Progenitor cell of endocrine pancreas (in vitro differentiated cells): Measurements from ENCODE around the gene TUBB6. TPM values are rescaled to one million over a fixed set of nuclear protein-coding genes. Genes with fewer than 3 reads are reported as not detected.

Source experiments
- DNase-seq: peaks from one replicate; pipeline ENCODE4 v3.0.0; 2021; ENCODE audit warnings: low spot score; ENCODE audit not compliant: unreplicated experiment
- H3K27ac Mint-ChIP-seq: 2 replicates; pipeline ENCODE4 v1.8.0; 2021; ENCODE audit warnings: mild to moderate bottlenecking, moderate library complexity, mixed read lengths
- H3K27me3 Mint-ChIP-seq: 2 replicates; pipeline ENCODE4 v1.8.0; 2021; ENCODE audit warnings: mixed read lengths
- H3K36me3 Mint-ChIP-seq: 2 replicates; pipeline ENCODE4 v1.8.0; 2022; ENCODE audit warnings: mixed read lengths; ENCODE audit not compliant: insufficient read depth
- H3K4me1 Mint-ChIP-seq: 2 replicates; pipeline ENCODE4 v1.8.0; 2021; ENCODE audit warnings: low read depth, mixed read lengths
- H3K4me3 Mint-ChIP-seq: 2 replicates; pipeline ENCODE4 v1.8.0; 2021; ENCODE audit warnings: low read depth, mild to moderate bottlenecking, moderate library complexity, mixed read lengths
- H3K9me3 Mint-ChIP-seq: 2 replicates; pipeline ENCODE4 v1.8.0; 2021; ENCODE audit warnings: low read depth, mixed read lengths
- total RNA-seq: library from RNA; stranded (reverse); gene quantifications from 2 replicates; pipeline ENCODE4 v1.2.1, GENCODE V29; 2021
- TF ChIP-seq, protein P1 (sequence below): fragments of 200-600 bp; sonication (generic); IDR thresholded peaks from one replicate; pipeline ENCODE4 v1.5.0; 2021; ENCODE audit warnings: antibody characterized with exemption, mild to moderate bottlenecking; ENCODE audit not compliant: unreplicated experiment

Gene TUBB6
- total RNA-seq, 1 donor from 2014 or later, result 7.2 TPM

DNA sequence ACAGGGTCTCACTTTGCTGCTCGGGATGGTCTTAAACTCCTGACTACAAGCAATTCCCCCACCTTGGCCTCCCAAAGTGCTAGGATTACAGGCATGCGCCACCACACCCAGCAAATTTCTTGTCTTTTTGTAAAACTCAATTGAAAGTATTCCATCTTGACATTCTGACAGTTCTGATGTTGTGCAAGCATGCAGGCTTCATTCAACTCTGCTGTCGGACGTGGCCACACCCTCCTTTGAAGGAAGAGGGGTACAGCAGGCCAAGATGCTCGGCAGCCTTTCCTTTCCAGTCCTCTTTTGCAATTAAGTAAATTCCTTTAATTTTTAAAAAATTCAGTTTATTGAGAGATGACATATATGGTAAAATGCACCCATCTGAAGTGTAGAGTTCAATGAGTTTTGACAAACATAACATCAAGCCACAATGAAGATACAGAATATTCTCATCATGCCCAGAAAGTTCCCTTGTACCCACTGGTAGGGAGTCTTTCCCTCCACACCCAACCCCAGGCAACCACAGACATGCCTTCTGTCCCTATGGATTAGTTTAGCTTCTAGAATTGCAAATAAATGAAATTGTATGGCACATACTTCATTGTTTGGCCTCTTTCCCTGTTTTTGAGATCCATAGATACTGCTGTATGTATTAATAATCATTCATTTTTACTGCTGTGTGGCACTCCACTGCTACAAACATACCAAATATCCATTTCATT lies 33.1 kb downstream of the TUBB6 start:
- Mint-ChIP-seq H3K4me1 (peaks cover 18% of the 10 kb centered on the region), H3K4me3 (no peak overlapping the region), H3K36me3 (peaks cover 33% of the 10 kb centered on the region), H3K27ac (no peak overlapping the region), H3K9me3 (no peaks in the 10 kb centered on the region), H3K27me3 (no peaks in the 10 kb centered on the region)
- no peak for DNase-seq
- TF ChIP-seq, protein P1, sequence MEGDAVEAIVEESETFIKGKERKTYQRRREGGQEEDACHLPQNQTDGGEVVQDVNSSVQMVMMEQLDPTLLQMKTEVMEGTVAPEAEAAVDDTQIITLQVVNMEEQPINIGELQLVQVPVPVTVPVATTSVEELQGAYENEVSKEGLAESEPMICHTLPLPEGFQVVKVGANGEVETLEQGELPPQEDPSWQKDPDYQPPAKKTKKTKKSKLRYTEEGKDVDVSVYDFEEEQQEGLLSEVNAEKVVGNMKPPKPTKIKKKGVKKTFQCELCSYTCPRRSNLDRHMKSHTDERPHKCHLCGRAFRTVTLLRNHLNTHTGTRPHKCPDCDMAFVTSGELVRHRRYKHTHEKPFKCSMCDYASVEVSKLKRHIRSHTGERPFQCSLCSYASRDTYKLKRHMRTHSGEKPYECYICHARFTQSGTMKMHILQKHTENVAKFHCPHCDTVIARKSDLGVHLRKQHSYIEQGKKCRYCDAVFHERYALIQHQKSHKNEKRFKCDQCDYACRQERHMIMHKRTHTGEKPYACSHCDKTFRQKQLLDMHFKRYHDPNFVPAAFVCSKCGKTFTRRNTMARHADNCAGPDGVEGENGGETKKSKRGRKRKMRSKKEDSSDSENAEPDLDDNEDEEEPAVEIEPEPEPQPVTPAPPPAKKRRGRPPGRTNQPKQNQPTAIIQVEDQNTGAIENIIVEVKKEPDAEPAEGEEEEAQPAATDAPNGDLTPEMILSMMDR, result no peak

DNA sequence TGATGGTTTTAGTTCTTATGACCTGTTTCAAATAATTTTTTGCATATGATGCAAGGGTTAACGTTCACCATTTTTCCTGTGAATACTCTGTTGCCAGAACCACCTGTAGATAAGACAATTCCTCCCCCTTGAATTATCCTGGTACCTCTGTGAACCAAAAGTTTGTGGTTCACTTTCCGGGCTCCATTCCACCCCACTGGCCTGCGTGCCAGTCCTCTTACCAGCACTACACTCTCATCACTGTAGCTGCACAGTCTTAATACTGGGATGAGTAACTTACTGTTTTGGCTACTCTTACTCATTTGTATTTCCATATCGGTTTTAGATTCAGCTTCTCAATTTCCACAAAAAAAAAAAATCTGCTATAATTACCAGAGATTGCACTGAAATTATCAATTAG lies 34.6 kb downstream of the TUBB6 start:
- no peaks in the 10 kb centered on the region for H3K27me3 Mint-ChIP-seq
- H3K27ac Mint-ChIP-seq, result no peak overlapping the region
- H3K36me3 Mint-ChIP-seq, result peaks cover 33% of the 10 kb centered on the region
- no peaks in the 10 kb centered on the region for H3K9me3 Mint-ChIP-seq
- no peak overlapping the region for H3K4me3 Mint-ChIP-seq
- TF ChIP-seq, protein P1, result no peak
- DNase-seq, result no peak
- peaks cover 5% of the 10 kb centered on the region for H3K4me1 Mint-ChIP-seq

DNA sequence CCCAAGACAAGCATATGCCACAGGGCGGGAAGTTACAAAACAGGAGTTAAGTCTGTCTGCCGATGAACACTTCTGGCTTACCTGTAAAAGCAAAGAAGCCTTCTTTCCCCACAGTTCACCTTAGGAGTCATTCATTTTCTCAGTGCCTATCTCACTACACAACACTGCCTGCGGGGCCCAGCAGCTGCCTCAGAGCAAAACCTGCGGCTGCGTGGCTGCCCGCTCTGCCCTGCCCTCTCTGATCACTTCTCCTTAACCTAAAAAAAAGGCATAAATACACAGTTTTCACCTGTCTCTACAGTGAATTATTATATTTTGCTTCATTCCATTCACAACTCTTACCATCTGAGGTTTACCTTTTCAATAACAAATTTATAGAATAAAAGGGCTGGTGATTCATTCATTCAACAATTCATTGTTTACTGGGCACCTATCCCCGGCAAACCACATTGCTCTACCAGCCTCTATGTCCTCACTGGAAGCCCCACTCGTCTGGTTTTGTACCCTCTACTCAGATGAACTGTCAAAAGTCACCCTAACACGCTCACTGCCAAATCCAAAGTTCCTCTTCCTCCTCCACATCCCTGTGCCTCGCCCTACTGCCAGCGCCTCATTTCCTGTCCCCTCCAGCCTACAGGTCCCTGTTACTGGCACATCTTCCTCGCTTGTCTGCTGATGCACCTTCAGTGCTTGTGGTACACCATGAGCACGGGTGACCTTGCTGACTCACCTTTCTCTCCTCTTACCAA lies 37.6 kb downstream of the TUBB6 start:
- Mint-ChIP-seq H3K36me3 (peaks cover 37% of the 10 kb centered on the region), H3K27me3 (no peaks in the 10 kb centered on the region), H3K4me1 (no peaks in the 10 kb centered on the region), H3K27ac (no peak overlapping the region), H3K4me3 (no peak overlapping the region), H3K9me3 (no peaks in the 10 kb centered on the region)
- TF ChIP-seq, protein P1, result no peak
- DNase-seq, result no peak

DNA sequence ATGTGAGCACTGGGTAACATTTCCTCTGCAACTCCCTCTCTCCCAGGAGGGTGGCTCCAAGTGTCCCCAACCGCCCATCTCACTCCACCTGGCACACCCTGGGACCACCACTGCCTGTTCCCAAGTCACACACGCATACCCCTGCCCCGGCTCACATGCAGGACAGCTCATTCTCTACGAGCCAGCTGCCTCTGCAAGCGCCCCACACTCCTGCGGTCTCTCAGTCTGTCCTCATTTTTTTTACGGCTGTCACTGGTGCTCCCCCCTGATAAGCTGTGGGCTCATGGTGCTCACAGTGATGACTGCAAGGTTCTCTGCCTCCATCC lies 38.2 kb downstream of the TUBB6 start:
- no peak overlapping the region for H3K4me3 Mint-ChIP-seq
- peaks cover 38% of the 10 kb centered on the region for H3K36me3 Mint-ChIP-seq
- H3K27me3 Mint-ChIP-seq, result no peaks in the 10 kb centered on the region
- no peaks in the 10 kb centered on the region for H3K9me3 Mint-ChIP-seq
- no peak overlapping the region for H3K27ac Mint-ChIP-seq
- no peak for DNase-seq
- no peaks in the 10 kb centered on the region for H3K4me1 Mint-ChIP-seq
- TF ChIP-seq, protein P1, result no peak

DNA sequence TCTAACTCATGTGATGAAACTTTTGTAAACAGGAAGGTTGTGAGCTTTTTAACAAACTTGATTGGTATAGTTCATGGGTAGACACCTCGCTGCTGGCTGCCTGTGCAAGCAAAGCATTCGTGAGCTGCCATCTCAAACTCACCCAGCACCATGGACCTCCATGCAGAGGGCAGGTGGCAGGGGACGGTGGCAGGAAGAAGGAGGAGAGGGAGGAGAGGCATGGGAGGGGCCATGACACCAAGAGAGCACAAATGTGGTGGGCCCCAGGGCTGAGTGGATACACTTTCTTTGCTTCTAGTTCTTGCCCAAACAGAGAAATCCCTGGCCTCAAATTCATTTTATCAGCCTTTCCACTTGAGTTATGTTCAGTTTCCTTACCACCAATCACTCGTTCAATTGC lies 39.9 kb downstream of the TUBB6 start:
- Mint-ChIP-seq H3K27ac (no peak overlapping the region), H3K9me3 (no peaks in the 10 kb centered on the region), H3K4me1 (no peaks in the 10 kb centered on the region), H3K4me3 (no peak overlapping the region), H3K36me3 (peaks cover 30% of the 10 kb centered on the region), H3K27me3 (no peaks in the 10 kb centered on the region)
- TF ChIP-seq, protein P1, result no peak
- DNase-seq, result no peak
